DND-41 (cell line): ENCODE measurements around the gene ARHGAP18.
A peak's percentile ranks its signal among the peaks of the same experiment; 100 is the strongest.
"Not testable (repeated sequence)": the region's sequence is repeated elsewhere in the genome, so short reads cannot be mapped to it uniquely, and the experiment has no call there.

Experiments used
- ATAC-seq: fragments of 200-7000 bp; cut with Tn5 transposase; 3 replicates; pipeline ENCODE4 v1.9.1; 2021; ENCODE audit warnings: low read depth; ENCODE audit not compliant: insufficient read depth
- DNase-seq: peaks from one replicate; pipeline ENCODE4 v3.0.0-alpha.2; 2020
- H2AFZ ChIP-seq: 2 replicates; pipeline ENCODE4 v1.6.0; 2012; ENCODE audit warnings: low read depth, low read length
- H3K27ac ChIP-seq: 2 replicates; pipeline ENCODE4 v1.5.1; 2012; ENCODE audit warnings: low read length, inconsistent platforms
- H3K27me3 ChIP-seq: fragments of 200-600 bp; sonication (generic); 2 replicates; pipeline ENCODE4 v1.6.0; 2012; ENCODE audit warnings: low read length, mild to moderate bottlenecking, inconsistent platforms; ENCODE audit not compliant: insufficient read depth, poor library complexity
- H3K36me3 ChIP-seq: 2 replicates; pipeline ENCODE4 v1.5.1; 2012; ENCODE audit warnings: low read length, inconsistent platforms; ENCODE audit not compliant: insufficient read depth
- H3K4me1 ChIP-seq: 2 replicates; pipeline ENCODE4 v1.5.1; 2012; ENCODE audit warnings: mild to moderate bottlenecking, low read length; ENCODE audit not compliant: insufficient read depth
- H3K4me2 ChIP-seq: 2 replicates; pipeline ENCODE4 v1.6.0; 2012; ENCODE audit warnings: mild to moderate bottlenecking, moderate library complexity, low read length, inconsistent platforms; ENCODE audit not compliant: insufficient read depth
- H3K4me3 ChIP-seq, 2 experiments: fragments of 200-600 bp in 1 of 2; shearing (Covaris generic) in 1 of 2; 2 replicates each; pipeline ENCODE4 v1.5.1; 2012 to 2016; ENCODE audit warnings: inconsistent platforms in 2 of 2, low read length in 2 of 2, mild to moderate bottlenecking in 2 of 2, low read depth in 1 of 2, moderate library complexity in 1 of 2
- H3K79me2 ChIP-seq: 2 replicates; pipeline ENCODE4 v1.6.0; 2012; ENCODE audit warnings: low read length, inconsistent platforms; ENCODE audit not compliant: insufficient read depth
- H3K9ac ChIP-seq: 2 replicates; pipeline ENCODE4 v1.6.0; 2012; ENCODE audit warnings: low read depth, mild to moderate bottlenecking, inconsistent platforms, low read length, moderate library complexity
- H3K9me3 ChIP-seq: 2 replicates; pipeline ENCODE4 v1.5.1; 2012; ENCODE audit warnings: low read length, moderate library complexity, mild to moderate bottlenecking, inconsistent platforms; ENCODE audit not compliant: insufficient read depth, severe bottlenecking
- H4K20me1 ChIP-seq: 2 replicates; pipeline ENCODE4 v1.6.0; 2012; ENCODE audit warnings: low read length; ENCODE audit not compliant: insufficient read depth
- CTCF ChIP-seq: IDR thresholded peaks from 2 replicates; pipeline ENCODE4 v1.5.1; 2012; ENCODE audit warnings: borderline replicate concordance, low read length, moderate library complexity, mild to moderate bottlenecking; ENCODE audit not compliant: poor library complexity, severe bottlenecking; ENCODE audit errors: extremely low read depth
- EZH2 ChIP-seq: IDR thresholded peaks from 3 replicates; pipeline ENCODE4 v1.6.1; 2012; ENCODE audit warnings: borderline replicate concordance, low read depth, mild to moderate bottlenecking, moderate library complexity, low read length, inconsistent platforms; ENCODE audit not compliant: severe bottlenecking

ARHGAP18 gene

DNA sequence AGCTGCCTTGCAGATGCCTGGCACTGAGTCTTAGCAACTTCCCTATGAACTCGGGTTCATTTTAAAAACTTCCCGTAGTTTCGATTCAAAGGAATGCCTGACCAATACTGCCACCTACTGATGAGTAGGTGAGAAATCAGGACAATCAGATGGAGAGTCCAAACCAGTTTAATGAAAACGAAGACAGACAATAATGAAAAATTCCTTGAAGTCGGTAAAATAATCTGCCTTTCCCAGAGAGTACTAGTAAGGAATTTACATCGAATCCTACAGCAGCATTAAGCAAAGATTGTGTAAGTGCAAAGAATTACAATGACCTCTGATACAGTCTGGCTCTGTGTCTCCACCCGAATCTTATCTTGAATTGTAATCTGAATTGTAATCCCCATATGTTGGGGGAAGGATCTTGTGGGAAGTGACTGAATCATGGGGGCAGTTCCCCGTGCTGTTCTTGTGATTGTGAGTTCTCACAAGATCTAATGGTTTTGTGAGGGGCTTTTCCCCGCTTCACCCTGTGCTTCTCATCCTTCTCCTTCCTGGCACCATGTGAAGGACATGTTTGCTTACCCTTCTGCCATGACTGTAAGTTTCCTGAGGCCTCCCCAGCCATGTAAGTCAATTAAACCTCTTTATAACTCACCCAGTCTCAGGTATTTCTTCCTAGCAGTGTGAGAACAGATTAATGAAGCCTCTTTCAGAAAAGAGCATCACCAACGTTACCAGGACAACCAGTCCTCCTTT is 134.4 kb downstream of the ARHGAP18 start:
- ATAC-seq (peak; percentile 29; the same call in 1 of the 3 replicates), DNase-seq (no peak)
- Histone ChIP-seq H3K79me2 (no peaks in the 10 kb centered on the region), H3K4me2 (no peak overlapping the region), H3K9ac (no peak overlapping the region), H3K4me3 (no peak overlapping the region), H2AFZ (no peak overlapping the region), H3K27ac (no peak overlapping the region), H3K9me3 (no peaks in the 10 kb centered on the region), H3K36me3 (no peaks in the 10 kb centered on the region), H4K20me1 (no peaks in the 10 kb centered on the region), H3K4me1 (no peaks in the 10 kb centered on the region), H3K27me3 (no peaks in the 10 kb centered on the region)
- TF ChIP-seq EZH2 = no peak
- TF ChIP-seq CTCF = peak; percentile 73

DNA sequence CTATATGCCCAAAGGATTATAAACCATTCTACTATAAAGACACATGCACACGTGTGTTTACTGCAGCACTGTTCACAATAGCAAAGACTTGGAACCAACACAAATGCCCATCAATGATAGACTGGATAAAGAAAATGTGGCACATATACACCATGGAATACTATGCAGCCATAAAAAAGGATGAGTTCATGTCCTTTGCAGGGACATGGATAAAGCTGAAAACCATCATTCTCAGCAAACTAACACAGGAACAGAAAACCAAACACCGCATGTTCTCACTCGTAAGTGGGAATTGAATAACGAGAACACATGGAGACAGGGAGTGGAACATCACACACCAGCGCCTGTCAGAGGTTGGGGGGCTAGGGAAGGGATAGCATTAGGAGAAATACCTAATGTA is 135.4 kb downstream of the ARHGAP18 start:
- H3K79me2 ChIP-seq, H3K9ac ChIP-seq, DNase-seq, H4K20me1 ChIP-seq, H2AFZ ChIP-seq, H3K36me3 ChIP-seq, ATAC-seq, H3K27ac ChIP-seq, H3K4me2 ChIP-seq, H3K4me1 ChIP-seq, H3K9me3 ChIP-seq, H3K27me3 ChIP-seq, H3K4me3 ChIP-seq: not testable (repeated sequence)

- H3K4me2 ChIP-seq, H2AFZ ChIP-seq, H3K4me1 ChIP-seq, DNase-seq, H3K9ac ChIP-seq, H3K36me3 ChIP-seq, H4K20me1 ChIP-seq, H3K4me3 ChIP-seq, ATAC-seq, H3K27me3 ChIP-seq, H3K79me2 ChIP-seq, H3K27ac ChIP-seq, H3K9me3 ChIP-seq: not testable (repeated sequence)
Observed at GRCh38 chr6:129570929-129571328, 139.0 kb downstream of the ARHGAP18 start.

- Histone ChIP-seq H3K36me3 (no peaks in the 10 kb centered on the region), H3K9me3 (no peaks in the 10 kb centered on the region), H3K9ac (no peak overlapping the region), H3K4me3 (no peak overlapping the region), H4K20me1 (no peaks in the 10 kb centered on the region), H3K79me2 (no peaks in the 10 kb centered on the region), H2AFZ (no peak overlapping the region), H3K27ac (no peak overlapping the region), H3K4me1 (no peaks in the 10 kb centered on the region), H3K27me3 (no peaks in the 10 kb centered on the region), H3K4me2 (no peak overlapping the region)
- no peak for DNase-seq
- TF ChIP-seq EZH2 (no peak), CTCF (no peak)
- no peak for ATAC-seq
Observed at GRCh38 chr6:129568015-129568414, 142.0 kb downstream of the ARHGAP18 start.
